Mesenteric fat pad (tissue), 1 donor: ENCODE data around the gene IGFALS. TPM values are rescaled to one million over a fixed set of nuclear protein-coding genes. Genes with fewer than 3 reads are reported as not detected.

ENCODE experiments used
- DNase-seq: peaks from one replicate; pipeline ENCODE4 v3.0.0-alpha.2; 2020; ENCODE audit warnings: low spot score
- total RNA-seq: library from RNA; stranded (reverse); fragmentation: NEBNext Ultra II Directional; extraction: Animal tissue kit (Norgen Biotek cat#: 25700); gene quantifications from one replicate; pipeline ENCODE4 v1.2.1, GENCODE V29; 2021
- donor health status: DM: yes; HTN: yes; CAD: no.

The IGFALS gene
- total RNA-seq, 1 donor from 2014 or later: not detected

DNA sequence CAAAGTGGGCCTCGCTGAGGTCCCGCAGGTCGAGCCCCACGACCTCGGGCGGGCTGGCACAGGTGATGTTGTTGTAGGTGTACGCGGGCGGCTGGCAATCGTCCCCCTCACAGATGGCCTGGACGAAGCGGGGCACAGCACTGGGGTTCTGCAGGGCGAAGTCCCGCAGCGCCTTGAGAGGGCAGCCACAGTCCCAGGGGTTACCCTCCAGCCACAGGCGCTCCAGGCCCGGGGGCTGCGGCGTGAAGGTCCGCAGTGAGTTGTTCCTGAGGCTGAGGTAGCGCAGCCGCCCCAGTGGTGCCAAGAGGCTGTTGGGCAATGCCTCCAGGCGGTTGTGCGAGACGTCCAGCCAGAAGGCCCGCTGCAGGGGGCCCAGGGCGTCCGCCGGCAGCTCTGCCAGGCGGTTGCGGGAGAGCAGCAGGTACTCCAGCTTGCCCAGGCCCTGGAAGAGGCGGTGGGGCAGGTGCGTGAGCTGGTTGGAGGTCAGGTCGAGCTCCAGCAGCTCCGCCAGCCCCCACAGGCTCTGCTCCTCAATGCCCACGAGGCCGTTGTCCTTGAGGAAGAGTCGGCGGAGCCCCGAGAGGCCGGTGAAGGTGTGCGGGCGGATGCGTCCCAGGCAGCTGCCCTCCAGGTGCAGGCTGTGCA lies 2.8 kb downstream of the IGFALS start:
- no peak for DNase-seq

DNA sequence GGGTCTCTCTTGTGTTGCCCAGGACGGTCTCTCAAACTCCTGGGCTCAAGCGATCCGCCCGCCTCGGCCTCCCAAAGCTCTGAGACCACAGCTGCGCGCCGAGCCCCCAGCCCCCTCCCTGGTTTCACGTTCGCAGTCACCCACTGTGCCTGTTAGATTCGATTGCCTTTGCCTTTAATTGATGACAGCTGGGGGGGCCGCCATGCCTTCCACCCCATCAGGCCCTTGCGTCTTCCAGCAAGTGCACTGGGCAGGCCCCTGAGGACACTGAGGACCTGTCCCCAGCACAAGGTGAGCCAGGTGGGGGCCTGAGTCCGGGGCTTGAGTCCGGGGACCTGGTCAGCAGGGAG lies 3.3 kb downstream of the IGFALS start:
- peak; percentile 80 for DNase-seq

DNA sequence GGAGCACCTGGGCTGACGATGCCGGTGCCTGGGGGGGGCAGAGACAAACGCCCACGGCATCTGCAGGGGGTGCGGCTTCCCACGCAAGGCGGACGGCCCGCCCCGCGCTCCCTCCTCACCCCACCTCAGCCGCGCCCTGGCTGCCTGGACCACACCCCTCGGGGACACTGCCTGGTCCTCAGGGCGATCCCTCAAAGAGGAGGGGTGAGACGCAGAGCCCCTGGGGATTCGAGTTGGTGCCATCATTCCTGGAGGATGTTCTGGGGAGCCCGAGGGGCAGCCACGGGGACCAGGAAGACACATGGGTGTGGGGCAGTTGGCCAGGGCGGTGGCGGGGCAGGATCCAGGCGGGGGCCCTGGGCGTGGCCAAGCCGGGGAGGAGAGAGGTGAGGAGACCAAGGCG lies 3.9 kb downstream of the IGFALS start:
- DNase-seq: no peak

DNA sequence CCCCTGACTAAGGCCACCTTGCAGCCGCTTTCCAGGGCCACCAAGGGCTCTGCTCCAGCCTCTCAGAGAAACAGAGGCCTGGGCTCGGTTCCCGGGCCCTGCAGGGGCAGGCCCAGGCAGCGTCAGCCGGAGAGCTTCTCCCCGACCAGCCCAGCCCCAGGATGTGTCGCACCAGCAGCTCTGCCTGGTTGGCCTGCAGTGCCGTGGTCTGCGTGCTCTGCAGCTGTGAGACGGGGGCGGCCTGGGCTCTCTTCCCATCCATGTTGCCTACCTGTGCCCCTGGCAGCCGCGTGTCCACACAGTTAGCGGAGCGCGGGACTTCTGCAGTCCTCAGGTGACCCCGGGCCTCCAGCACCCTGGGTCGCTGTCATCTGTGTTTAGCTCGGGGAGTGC lies 4.8 kb downstream of the IGFALS start:
- no peak for DNase-seq

DNA sequence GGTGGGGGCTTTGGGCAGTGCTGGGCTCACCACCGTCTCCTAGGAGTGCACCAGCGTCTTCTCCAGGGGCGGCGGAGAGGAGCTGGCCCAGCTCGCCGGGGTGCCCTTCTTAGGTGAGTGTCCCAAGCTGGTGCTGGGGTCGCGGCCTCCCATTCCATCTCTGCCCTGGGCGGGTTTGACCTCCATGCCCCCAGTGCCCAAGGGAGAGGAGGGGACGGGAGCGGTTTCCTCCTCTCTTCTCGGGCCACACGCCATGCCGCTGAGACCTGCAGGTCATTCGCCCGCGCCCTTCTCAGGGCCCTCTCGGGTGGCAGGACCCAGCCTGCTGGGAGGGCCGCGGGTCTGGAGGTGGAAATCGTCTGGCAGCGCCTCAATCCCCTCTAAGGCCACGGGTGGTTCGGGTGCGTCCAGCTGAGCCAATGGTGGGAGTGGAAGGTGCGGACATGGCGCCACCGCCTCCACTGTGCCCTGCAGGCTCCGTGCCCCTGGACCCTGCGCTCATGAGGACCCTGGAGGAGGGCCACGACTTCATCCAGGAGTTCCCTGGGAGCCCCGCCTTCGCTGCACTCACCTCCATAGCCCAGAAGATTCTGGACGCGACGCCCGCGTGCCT lies 5.3 kb downstream of the IGFALS start:
- DNase-seq: no peak

DNA sequence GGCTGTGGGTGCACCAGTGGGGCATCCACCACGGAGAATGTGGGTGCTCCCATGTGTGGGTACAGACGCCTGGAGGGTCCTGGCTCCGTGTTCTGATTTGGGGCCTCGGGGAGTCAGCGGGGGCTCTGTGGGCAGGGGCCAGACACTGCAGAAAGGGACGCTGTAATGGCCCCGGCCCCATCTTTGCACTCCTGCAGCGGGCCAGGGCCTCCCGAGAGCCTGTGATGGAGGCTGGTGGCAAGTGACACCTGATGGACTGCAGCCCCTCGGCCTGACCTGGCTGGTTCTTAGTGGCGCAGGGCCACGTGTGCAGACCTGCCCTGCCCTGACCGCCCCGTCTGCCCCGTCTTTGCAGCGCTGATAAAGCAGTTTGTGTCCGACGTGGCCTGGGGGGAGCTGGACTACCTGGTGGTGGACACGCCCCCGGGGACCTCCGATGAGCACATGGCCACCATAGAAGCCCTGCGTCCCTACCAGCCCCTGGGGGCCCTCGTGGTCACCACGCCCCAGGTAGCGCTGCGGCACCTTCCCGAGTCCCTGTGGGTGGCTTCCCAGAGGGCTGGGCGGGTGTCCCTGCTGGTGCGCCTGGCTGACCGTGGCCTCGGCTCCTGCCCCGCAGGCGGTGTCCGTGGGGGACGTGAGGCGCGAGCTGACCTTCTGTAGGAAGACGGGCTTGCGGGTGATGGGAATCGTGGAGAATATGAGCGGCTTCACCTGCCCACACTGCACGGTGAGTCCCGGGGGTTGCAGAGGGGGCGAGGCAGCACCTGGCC lies 6.0 kb downstream of the IGFALS start:
- no peak for DNase-seq

DNA sequence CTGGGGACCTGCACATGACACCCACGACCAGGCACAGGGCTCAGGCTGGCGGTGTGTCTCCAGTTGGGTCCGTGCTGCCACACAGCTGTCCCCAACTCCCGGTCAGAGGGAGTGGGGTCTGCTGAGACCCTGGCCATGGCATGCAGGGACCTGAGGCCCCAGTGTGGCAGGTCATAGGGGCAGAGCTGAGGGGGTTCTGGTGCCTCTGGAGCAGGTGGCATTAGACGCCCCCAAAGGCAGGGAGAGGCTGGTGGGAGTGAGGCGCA lies 6.5 kb downstream of the IGFALS start:
- no peak for DNase-seq

DNA sequence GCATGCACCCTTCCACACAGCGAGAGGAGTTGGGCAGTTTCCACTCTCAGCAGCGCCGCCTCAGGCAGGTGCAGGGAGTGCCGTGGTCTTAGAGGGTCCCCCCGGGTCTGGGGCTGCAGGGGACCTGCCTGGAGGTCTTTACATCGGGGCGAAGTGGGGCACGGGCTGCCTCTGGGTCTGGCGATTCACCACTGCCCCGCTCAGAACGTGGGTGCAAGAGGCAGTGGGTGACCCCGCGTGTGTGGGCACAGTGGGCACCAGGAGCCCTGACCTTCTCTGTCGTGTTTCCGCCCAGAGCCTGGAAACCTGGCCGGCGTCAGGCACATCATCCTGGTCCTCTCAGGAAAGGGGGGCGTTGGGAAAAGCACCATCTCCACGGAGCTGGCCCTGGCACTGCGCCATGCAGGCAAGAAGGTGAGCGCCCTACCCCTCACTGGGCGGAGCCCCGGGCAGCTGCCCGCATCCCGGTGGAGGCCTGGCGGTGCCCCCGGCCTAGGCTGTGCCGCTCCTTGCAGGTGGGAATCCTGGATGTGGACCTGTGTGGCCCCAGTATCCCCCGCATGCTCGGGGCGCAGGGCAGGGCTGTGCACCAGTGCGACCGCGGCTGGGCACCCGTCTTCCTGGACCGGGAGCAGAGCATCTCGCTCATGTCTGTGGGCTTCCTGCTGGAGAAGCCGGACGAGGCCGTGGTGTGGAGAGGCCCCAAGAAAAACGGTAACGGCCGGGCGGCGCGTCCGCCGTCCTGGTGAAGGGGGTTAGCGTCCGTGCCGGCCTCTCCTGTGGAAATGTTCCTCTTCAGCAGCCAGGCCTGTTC lies 7.1 kb downstream of the IGFALS start:
- no peak for DNase-seq

DNA sequence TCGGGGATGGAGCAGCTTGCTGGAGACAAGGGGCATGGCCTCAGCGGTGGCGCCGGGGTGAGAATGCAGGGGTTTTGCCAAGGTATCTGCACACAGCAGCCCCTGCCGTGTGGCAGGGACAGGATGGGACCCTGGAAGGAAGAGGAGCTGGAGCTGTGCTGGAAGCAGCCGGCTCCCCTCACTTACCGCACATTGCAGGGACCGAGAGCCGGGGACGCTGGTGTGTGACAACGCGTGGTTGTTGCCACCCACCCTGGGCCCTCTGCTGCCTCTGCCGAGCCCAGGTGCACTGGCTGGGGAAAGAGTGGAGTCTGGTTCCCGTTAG lies 7.7 kb downstream of the IGFALS start:
- DNase-seq: no peak

DNA sequence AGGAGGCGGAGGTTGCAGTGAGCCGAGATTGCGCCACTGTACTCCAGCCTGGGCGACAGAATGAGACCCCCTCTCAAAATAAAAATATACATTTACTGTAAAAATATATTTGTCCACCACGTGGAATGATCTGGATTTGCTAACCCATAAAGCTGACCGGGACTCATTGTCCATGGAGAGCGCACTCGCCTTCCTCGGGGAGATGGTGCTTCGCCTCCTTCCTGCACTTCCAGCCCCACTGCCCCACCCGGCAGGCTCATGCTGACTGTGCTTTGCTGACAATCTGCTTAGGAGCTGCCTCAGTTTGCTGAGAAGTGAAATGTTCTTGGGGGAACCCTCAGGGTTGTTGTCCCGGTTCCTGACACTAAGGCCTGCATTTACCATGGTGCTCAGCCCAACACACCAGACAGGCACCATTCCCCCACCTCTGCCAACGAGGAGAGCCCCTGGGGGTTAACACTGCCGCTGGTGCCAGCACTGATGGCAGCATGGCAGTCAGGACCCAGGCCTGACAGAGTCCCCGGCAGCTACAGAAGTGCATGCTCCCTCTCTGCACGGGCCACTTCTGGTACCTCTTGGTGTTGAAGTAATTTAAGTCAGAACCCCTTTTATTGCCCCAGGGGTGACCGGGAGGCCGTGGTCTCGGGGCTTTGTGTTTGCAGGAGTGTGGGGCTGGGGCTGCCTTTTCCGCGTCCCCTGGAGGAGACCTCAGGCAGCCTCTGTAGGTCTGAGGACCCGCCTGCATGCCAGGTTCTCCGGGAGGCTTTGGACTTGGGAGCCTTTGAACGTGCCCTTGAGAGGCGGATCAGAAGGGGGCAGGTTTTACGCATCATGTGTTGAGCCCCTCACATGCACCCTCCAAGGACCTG lies 8.3 kb downstream of the IGFALS start:
- no peak for DNase-seq

DNA sequence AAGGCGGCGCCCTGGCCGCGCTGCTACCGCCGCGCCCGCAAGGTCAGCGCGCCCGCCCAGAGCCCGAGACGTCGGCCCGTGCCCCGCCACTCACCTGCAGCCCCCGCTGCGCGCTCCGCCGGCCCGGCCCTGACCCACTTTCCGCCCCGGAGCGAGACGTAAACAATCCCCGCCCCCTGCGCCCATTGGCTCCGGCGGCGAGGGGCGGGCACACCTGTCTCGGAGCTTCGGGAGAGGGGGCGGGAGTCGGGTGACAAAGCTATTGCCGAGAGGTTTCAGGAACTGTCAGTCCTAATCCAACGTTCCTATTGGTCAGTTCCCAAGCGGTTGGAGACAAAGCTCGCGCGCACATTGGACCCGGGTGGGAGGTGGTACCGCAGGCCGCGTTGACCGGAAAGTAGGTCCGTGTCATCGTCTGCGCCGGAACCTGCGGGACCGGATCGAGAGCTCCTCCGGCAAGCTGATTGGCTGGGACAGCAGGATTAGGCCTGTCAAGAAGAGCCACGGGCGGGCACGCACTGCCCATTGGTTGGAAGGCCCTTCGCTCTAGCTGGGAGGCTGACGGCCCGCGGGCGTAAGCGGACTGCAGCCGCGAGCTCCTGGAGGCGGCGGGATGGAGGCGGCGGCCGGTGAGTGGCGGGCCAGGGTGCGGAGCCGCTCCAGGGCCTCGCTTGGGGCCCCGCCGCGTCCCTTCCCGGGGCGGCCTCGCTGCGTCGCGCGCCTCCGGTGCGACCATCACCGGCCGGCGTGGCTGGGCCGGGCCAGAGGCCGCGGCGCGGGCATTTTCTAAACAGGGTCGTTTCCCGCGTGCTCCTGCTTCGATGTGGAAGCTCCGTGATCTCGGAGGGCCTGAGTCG lies 10.9 kb downstream of the IGFALS start, which contains the start of the genes NUBP2 and SPSB3:
TSS of gene NUBP2 (plus strand) at position 553 of the 857 bp plus-strand sequence. CDS start at position 614, 61 bp downstream.
TSS of gene SPSB3 (minus strand) at position 164 of the 857 bp plus-strand sequence. CDS start 1,088 bp downstream, outside the sequence.
- DNase-seq: peak; percentile 100

DNA sequence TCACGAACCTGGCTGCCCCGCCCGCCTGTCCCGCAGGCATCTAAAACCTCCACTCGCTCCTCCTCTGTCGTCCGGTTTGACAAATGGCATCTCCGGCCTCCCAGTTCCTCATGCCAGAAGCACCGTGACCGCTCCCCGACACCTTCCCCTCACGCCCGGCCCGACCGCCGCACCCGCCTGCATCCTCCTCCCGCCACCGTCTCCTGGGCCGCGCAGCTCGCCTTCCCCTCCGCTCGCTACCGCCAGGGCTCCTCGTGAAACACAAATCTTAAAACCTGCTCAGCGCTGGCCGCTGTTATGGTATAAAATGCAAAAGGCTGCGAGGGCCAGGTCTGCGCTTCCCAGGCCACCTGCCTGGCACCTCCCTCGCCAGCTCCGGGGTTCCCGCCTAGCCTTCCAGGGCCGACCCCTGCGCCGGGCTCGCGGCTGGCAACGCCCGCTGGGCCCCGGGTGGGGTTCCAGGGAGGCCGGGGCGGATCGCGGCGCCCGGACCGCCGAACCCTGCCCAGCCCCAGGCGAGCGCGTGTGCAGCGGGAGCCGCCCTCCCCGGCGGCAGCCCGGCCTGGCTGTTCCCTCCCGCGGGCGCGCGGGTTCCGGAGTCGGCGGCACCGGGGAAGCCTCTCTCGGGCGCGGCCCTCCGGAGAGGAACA lies 11.6 kb downstream of the IGFALS start:
- no peak for DNase-seq

DNA sequence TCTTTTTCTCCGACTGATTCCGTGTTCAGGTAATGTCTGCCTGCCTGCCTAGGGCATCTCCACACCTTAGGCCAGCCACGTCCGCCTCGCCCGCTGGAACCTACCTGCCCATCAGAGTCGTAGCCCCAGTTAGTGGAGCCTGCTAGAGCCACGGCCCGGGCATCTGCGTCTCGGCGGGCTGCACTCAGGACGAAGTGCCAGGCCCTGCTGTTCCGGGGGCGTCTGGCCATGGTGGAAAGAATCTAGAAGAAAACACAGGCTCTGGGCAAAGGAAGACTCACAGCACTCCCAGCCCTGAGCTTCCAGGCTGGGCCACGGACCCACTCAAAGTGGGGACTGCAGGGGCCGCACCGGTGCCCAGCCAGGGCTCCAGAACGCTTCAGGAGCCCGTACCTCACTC lies 12.3 kb downstream of the IGFALS start:
- no peak for DNase-seq

DNA sequence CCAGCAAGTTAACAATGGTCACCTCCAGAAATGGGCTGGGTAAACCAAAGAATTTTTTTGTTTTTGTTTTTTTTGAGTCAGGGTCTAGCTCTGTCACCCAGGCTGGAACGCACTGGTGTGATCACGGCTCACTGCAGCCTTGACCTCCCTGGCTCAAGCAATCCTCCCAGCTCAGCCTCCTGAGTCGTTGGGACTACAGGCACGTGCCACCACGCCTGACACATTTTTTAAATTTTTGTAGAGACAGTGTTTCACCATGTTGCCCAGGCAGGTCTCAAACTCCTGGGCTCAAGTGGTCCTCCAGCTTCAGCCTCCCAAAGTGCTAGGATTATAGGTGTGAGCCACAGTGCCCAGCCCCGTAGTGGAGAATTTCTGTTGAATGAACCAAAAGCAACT lies 12.8 kb downstream of the IGFALS start:
- no peak for DNase-seq

DNA sequence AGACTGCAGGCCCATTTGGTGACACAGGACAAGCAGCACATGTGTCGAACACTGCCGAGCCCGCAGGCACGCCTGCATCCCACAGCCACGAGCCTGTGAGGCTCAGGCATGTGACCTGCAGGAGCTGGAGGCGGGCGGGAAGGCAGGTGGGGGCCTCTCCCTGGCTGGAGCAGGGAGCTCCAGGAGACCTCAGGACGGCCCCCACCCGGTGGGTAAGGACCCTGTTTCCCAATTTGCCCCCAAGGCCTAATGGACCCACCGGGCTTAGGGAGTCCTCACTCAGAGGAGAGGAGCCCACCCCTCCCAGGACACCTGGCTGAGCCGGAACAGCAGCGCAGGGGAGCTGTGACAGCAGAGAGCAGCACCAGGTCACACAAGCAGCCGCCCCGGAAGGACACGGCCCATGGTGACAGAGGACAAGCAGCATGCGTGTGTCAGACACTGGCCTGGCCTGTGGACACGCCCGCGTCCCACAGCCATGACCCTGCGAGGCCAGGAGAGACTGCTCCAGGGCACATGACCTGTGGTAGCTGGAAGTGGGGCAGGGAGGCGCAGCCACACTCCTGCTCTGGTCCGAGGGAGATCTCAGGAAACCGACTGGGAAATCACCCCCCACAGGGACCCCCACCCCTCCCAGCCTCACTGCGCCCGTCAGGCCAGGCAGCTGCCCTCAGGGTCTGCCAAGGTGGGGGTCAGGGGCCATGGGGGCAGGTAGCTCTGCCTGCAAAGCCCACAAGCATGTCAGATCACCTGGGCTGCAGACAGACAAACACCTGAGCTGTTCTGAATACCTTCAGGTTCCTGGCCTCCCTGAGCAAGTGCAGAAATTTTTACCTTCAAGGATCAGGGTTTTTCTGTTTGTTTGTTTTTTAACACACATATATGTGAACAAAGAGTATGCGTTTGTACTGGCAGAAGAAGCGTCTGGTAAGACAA lies 13.5 kb downstream of the IGFALS start:
- no peak for DNase-seq

DNA sequence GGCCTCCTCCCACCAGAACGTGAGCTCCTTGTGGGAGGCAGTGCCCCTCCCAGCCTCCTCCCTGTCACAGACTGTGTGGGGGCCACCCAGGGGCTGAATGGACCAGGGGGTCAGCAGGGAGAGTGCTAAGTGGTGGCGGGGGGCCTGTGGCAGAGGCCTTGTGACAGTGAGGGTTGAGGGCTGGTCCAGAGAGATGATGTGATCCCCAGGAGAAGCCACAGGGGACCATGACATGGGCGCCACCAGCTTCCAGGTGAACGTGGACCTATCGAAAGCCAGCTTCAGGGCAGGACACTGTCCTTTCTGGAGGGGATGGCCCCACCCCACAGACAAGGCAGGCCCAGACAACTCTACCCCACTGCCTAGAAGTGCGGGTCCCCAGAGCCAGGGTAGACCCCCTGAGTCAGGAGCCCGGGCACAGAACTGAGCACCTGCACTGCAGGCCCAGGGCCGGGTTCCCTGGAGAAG lies 14.2 kb downstream of the IGFALS start:
- DNase-seq: no peak

DNA sequence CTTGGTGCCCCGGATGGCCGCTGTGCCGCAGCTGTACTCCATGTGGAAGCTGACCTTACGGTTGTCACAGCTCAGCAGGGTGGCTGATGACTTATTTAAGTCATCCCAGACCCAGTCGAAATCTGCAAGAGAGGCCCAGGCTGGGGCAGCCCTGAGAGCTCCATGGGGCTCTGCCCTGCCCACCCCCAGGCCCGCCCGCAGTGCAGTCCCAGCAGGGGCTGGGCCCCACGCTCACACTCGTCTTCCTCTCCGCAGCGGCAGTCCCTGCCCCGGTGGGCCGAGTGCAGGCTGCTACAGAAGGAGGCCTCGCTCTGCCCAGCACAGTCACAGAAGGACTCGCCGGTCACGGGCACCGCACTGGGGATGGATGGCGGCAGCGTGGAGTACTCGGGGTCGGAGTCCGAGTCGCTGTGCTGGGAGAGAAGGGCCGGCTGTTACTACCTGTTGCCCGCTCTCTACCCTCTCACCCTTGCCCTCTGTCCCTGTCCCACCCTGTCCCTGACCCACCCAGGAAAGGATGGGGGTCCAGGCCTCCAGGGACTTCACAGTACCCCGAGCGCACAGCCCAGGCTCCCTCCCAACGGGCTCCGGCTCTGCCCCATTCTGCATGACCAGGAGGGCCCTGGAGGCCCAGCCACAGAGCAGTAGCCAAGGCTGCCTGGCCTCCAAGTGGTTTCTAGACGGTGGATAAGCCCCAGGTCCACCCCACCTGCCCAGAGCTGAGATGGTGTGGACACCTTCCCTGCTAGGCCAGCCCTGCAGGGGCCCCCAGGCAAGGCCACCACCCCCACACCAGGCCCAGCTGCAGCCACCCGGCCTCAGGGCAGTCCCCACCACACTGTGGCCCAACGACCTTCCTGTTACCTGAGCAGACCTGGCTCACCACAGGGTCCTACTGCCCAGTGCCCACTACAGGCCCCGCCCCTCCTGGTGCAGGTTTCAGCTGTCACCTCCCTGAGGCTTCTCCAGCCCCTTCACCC lies 15.0 kb downstream of the IGFALS start:
- no peak for DNase-seq
